ENCODE results near the gene PDE10A.
"Not testable (repeated sequence)": the region's sequence is repeated elsewhere in the genome, so short reads cannot be mapped to it uniquely, and the experiment has no call there.

PDE10A gene

GRCh38 chr6:165548450-165548849 is 114.6 kb downstream of the PDE10A start:
- no peak for DNase-seq (ENCODE audit: low spot score)

GRCh38 chr6:165545806-165546205 is 117.2 kb downstream of the PDE10A start:
- no peak for DNase-seq (ENCODE audit: low spot score)

GRCh38 chr6:165543781-165544180 is 119.3 kb downstream of the PDE10A start:
- no peak for DNase-seq (ENCODE audit: low spot score)

GRCh38 chr6:165536911-165537310 is 126.1 kb downstream of the PDE10A start:
- DNase-seq (ENCODE audit: low spot score), result no peak

- no peak for DNase-seq (ENCODE audit: low spot score)
Observed at GRCh38 chr6:165519316-165519715, 143.7 kb downstream of the PDE10A start.

- DNase-seq (ENCODE audit: low spot score), result no peak
Observed at GRCh38 chr6:165515963-165516624, 146.9 kb downstream of the PDE10A start.

GRCh38 chr6:165514621-165515020 is 148.4 kb downstream of the PDE10A start:
- DNase-seq (ENCODE audit: low spot score), result no peak

GRCh38 chr6:165511807-165512206 is 151.2 kb downstream of the PDE10A start:
- no peak for DNase-seq (ENCODE audit: low spot score)

- DNase-seq (ENCODE audit: low spot score), result no peak
Observed at GRCh38 chr6:165508321-165508869, 154.6 kb downstream of the PDE10A start.

- no peak for DNase-seq (ENCODE audit: low spot score)
Observed at GRCh38 chr6:165506657-165507056, 156.4 kb downstream of the PDE10A start.

GRCh38 chr6:165500214-165500907 is 162.7 kb downstream of the PDE10A start:
- DNase-seq (ENCODE audit: low spot score), result not testable (repeated sequence)

GRCh38 chr6:165497472-165497871 is 165.6 kb downstream of the PDE10A start:
- no peak for DNase-seq (ENCODE audit: low spot score)

- no peak for DNase-seq (ENCODE audit: low spot score)
Observed at GRCh38 chr6:165488624-165489295, 174.3 kb downstream of the PDE10A start.

GRCh38 chr6:165487950-165488349 is 175.1 kb downstream of the PDE10A start:
- DNase-seq (ENCODE audit: low spot score), result no peak

- DNase-seq (ENCODE audit: low spot score), result no peak
Observed at GRCh38 chr6:165487347-165487746, 175.7 kb downstream of the PDE10A start.

GRCh38 chr6:165486183-165487137 is 176.6 kb downstream of the PDE10A start:
- DNase-seq (ENCODE audit: low spot score), result no peak

GRCh38 chr6:165484178-165484889 is 178.7 kb downstream of the PDE10A start:
- no peak for DNase-seq (ENCODE audit: low spot score)

GRCh38 chr6:165481921-165482320 is 181.1 kb downstream of the PDE10A start:
- no peak for DNase-seq (ENCODE audit: low spot score)

GRCh38 chr6:165480916-165481315 is 182.1 kb downstream of the PDE10A start:
- no peak for DNase-seq (ENCODE audit: low spot score)

- no peak for DNase-seq (ENCODE audit: low spot score)
Observed at GRCh38 chr6:165478581-165478980, 184.5 kb downstream of the PDE10A start.

GRCh38 chr6:165469483-165469882 is 193.6 kb downstream of the PDE10A start:
- DNase-seq (ENCODE audit: low spot score), result no peak
